HG03139 (cell line): ENCODE data around the gene TMTC1.
"Not testable (repeated sequence)": the region's sequence is repeated elsewhere in the genome, so short reads cannot be mapped to it uniquely, and the experiment has no call there.

Source experiments
- ATAC-seq: cut with Tn5 transposase; IDR thresholded peaks from one replicate; pipeline ENCODE4 v1.9.1; 2021; ENCODE audit not compliant: unreplicated experiment

Gene TMTC1

DNA sequence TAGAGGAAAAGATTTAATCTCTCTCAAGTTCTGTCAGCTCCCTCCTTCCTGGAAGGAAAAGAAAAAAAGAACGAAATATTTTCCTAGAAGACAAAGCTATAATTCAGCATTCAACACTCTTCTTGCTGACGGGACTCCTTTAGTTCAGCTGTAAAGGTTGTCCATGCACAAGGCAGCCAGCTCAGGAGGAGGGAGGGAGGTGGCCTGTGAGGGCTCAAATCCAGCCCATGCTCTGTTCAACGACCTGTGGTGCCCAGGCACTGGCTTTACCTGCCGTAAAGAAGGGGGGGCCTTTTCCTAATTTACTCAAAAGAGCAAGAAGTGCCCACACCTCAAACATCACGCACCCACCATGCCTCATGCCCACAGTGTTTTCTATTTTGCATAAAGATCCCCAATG is 109.3 kb downstream of the TMTC1 start:
- ATAC-seq, result no peak

DNA sequence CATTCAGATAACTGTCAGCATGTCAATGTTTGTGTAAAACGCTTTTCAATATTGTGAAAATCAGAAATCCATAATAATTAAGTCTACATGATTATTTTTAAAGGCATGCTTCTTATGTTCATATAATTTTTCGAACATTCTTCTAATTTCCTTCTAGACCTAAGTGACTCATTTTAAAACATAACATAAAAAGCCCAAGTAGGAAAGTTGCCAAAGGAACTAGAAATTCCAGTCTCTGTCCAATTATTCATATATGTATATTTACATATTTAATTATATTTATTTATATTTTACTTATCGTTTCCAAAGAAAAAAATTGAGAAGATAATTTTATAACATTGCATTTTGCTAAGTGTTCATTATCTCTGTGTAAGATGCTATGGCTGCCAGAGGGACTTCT is 110.4 kb downstream of the TMTC1 start:
- ATAC-seq, result no peak

DNA sequence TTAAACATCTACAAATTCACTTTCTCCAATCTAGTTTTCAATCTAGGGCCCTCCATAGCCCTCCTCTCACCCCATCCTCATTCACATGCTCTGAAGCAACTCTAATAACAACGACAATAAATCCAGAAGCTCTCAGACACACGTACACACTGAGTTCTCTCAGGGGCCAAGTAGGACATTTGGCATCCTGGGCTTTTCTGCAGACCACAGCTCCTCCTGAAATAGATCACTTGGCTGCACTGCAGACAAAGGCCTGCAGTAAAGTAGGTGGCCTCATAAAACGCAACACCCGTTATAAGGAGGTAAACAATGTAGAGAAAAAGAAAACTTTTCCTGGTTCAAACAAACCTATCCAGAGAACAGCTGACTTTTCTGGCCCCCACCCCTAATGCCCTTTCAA is 111.2 kb downstream of the TMTC1 start:
- ATAC-seq, result no peak

GRCh38 chr12:29671742-29672141 is 112.0 kb downstream of the TMTC1 start:
- no peak for ATAC-seq

- no peak for ATAC-seq
These were observed 116.7 kb downstream of the TMTC1 start for GRCh38 chr12:29667011-29667410.

DNA sequence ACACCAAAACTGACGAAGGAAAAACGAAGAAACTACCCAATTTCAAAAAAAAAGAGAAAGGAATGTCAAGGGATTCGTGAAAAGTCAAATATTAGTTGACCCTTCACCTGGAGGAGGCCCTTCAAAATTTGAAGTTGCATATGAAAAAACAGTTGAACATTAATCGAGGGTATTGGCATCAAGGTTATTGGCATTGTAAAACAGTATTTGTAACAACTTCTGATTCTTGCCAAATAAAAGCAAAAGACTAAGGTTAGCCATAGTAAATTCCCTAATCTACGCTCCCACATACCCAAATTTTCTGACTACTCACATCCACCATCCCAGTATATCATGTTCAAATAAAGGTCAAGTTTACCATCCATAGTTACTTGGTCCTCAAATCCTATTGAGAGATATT is 118.6 kb downstream of the TMTC1 start:
- ATAC-seq, result no peak

GRCh38 chr12:29662734-29663323 is 120.9 kb downstream of the TMTC1 start:
- ATAC-seq, result no peak

DNA sequence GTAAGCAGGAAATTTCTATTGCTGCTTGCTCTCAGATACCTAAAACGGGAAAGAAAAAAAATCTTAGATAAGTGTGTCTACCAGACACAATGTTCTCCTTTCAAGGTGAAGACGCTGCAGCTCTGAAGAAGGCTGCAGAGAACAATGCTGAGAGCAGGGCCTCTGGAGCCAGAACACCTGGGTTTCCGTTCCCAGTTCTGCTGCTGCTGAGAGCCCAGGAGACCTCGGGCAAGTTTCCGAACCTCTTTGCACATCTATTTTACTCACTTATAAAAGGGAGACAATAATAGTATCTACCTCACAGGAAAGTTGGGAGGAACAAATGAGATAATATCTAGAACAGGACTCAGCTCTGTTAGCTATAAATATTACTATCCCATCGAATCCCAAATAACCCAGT is 122.9 kb downstream of the TMTC1 start:
- ATAC-seq, result no peak

DNA sequence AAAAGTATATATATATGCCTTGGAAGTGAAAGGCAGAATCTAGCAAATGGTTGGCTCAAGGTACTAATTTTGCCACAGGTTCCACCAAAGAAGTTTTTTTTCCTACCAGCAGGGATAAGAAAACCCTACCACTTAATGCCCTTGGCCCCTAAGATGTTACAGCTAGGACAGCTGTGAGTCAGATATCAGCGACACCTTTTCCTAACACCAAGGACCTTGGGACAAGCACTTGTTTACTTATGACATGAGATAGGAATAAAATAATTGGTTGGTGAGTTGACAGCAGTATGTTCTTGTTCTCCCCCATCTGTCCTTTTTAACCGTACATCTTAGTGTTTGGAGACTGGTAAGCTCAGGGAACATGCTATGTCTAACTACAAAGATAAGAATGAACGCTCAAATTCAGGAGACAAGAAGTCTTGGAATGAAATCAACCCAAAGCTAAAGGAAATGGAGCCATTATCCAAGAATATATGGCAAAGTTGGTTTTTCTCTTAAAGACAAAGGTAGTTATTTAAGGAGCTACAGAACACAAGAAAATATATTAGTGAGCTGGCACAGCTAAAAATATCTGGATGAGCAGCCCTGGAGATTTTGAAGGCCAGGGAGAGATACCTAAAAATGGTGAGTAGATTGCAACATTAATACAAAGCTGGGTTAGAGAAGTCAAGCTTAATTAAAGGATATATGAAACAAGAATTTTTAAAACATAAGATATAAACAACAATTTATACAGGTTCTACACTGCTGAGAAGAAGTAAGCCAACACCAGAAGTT is 126.8 kb downstream of the TMTC1 start:
- no peak for ATAC-seq

DNA sequence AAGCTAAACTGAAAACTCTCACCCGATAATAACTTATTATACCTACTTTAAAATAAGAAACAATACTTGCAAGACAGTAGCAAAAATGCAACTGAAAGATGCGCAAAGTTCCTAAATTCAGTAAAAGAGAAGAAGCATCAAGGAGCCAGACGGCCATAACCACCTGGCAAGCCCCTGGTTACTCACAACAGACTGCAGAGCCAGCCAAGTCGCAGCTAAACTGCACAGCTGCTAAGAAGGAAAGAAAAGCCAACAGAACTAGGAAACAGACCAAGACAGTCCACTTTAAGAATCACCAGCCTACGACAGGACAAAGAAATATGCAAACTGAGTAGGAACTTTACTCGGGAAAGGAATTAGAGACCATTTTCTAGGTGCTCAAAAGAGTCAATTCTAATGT is 127.9 kb downstream of the TMTC1 start:
- ATAC-seq, result no peak

DNA sequence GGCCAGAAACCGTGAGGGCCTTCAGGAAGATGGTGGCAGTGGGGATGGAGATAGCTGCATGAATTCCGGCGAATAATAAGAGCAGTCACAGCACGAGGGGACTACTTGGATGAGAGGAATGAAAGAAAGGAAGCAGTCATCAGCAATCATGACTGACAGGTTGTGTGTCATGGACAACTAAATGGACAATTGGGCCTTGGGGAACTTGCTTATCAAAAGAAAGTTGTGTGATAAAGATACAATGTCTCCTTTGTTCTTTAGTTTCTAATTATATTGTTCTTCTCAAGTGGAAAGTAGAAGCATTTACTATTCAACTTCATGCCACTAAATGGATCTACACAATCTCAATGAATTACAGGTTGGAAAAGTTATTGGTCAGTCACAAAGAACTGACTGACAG is 130.5 kb downstream of the TMTC1 start:
- no peak for ATAC-seq

GRCh38 chr12:29650371-29650770 is 133.4 kb downstream of the TMTC1 start:
- ATAC-seq, result no peak

- no peak for ATAC-seq
These were observed 134.0 kb downstream of the TMTC1 start for GRCh38 chr12:29649722-29650121.

GRCh38 chr12:29644536-29645162 is 139.1 kb downstream of the TMTC1 start:
- no peak for ATAC-seq

- ATAC-seq, result no peak
These were observed 143.0 kb downstream of the TMTC1 start for GRCh38 chr12:29640589-29641345.

DNA sequence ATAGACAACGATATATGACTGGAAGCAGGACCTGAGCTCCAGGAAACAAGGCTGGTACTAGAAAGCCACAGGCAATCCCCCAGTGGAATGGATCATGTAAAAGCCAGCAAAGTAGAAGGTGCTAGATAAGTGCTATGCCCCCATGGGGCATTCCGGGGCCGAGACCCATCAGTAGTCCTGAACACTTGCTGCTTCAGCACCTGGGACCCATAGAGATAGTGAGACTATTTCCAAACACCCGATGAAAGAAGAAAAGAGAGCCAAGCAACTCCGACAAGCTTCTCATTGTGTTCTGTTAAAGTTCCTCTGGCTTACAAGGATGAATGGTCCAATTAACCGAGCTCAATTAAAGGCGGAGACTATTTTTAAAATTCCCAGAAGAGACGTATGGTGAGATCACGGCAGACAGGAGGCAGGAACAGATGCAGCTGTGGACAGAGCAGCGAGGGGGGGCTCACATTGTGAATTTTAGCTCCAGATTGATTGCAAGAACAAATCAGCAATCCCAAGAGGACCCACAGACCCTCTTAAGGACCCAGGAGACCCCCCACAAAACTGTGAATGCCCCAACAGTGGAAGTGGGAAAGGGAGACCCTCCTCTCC is 143.7 kb downstream of the TMTC1 start:
- no peak for ATAC-seq

DNA sequence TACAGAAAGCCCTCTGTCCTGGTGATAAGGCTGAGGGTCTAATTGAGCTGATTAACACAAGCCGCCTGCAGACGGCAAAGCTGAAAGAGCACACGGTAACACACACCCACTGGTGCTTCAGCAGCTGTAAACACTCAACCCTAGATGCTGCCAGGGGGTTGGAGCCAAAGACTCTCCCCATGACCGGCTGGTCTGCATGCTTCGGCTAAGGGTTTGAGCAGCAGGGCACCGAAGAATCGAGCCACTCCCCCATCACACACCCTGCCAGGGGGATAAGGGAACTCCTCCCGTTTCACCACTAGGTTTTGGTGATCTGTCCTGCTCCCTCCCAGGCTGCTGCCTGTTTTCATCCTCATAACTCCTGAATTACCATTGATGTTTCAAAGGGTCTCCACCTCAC is 145.2 kb downstream of the TMTC1 start:
- no peak for ATAC-seq

DNA sequence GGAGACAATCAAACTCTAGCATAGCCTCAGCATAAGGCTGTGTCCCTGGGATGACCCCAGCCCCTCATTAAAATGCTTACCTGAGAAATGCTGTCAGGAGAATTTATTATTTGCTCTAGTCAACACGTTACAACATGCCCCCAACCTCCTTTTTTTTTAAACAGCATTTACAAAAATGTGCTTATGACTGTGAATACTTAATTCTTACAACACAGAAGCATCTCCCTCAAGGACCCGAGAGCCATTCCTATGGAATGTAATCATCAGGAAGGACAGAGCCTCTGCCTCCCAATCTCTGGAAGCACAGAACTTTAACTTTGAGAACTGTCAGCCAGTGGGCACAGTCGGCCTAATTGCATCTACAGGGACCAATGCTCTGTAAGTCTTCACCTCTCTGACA is 149.7 kb downstream of the TMTC1 start:
- ATAC-seq, result no peak

DNA sequence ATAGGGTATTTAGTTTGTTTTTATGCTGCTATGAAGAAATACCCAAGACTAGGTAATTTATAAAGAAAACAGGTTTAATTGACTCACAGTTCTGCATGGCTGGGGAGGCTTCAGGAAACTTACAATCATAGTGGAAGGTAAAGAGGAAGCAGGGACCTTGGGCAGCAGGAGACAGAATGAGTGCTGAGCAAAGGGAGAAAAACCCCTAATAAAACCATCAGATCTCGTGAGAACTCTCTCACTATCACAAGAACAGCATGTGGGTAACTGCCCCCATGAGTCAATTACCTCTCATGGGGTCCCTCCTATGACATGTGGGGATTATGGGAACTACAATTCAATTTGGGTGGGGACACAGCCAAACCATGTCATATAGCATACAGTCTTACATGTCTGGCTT is 153.6 kb downstream of the TMTC1 start:
- ATAC-seq, result not testable (repeated sequence)

DNA sequence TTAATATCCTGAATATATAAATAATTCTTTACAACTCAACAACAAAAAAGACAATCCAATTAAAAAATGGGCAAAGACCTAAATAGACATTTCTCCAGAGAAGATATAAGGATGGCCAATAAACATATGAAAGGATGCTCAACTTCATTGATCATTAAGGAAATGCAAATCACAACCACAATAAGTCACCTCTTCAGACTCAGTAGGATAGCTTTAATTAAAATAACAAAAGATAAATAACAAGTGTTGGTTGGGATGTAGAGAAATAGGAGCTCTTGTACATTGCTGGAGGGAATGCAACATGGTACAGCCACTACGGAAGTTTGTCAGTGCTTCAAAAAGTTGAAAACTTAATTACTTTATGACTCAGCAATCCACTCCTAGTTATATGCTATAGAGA is 156.5 kb downstream of the TMTC1 start:
- no peak for ATAC-seq

DNA sequence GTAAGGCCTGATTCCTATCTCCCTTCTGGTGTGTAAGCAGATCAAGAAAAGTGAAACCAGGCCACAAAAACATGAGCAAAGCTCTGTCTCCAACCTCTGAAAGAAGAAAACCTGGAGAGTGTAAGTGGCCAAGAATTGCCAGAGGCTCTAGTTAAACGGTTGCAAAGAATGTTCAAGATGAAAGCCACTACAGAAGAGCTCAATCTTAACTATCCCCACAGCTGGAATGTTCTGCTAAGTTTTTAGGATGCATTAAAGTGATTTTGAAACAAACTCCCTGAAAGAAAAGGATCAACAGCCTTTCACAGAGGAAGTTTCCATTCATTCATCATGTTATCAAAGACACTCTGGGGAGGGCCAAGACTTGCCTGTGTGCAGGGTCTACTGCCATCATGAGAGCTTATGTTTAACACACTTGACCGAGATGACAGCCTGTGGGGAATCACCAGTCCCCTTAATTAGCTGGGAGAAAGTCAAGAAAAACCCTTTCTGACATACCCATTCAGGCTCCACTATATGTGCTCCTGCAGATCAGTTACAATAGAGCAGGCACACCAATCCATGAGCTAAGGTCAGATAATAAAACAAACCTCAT is 158.3 kb downstream of the TMTC1 start:
- no peak for ATAC-seq
